Endothelial cell of umbilical vein (primary cell): Measurements from ENCODE around the gene YBX3.

Source experiments
- EZH2 ChIP-seq: IDR thresholded peaks from 2 replicates; pipeline ENCODE4 v1.6.1; 2012; ENCODE audit warnings: borderline replicate concordance, low read depth, mild to moderate bottlenecking, moderate library complexity, low read length, inconsistent platforms; ENCODE audit not compliant: severe bottlenecking
- FOS ChIP-seq: IDR thresholded peaks from 2 replicates; pipeline ENCODE4 v1.6.1; 2011; ENCODE audit warnings: mild to moderate bottlenecking, low read length, moderate library complexity, borderline replicate concordance; ENCODE audit not compliant: insufficient read depth
- GATA2 ChIP-seq: IDR thresholded peaks from 2 replicates; pipeline ENCODE4 v1.7.0; 2011; ENCODE audit warnings: low read depth, mild to moderate bottlenecking, moderate library complexity, mixed read lengths, low read length; ENCODE audit not compliant: insufficient read length, insufficient read depth
- JUN ChIP-seq: IDR thresholded peaks from 2 replicates; pipeline ENCODE4 v1.6.1; 2011; ENCODE audit warnings: borderline replicate concordance, low read depth; ENCODE audit not compliant: insufficient read length, insufficient read depth
- MYC ChIP-seq: IDR thresholded peaks from one replicate; pipeline ENCODE4 v1.6.1; 2011; ENCODE audit warnings: mild to moderate bottlenecking, low read depth, low read length
- POLR2A ChIP-seq: IDR thresholded peaks from 2 replicates; pipeline ENCODE4 v1.6.1; 2012; ENCODE audit warnings: low read depth, mild to moderate bottlenecking, control low read depth, low read length
- POLR2AphosphoS5 ChIP-seq: IDR thresholded peaks from 2 replicates; pipeline ENCODE4 v1.6.1; 2012; ENCODE audit warnings: low read depth, mild to moderate bottlenecking, control low read depth, low read length, moderate library complexity; ENCODE audit not compliant: insufficient read depth
- TF ChIP-seq, protein P1 (sequence below), 2 donors: IDR thresholded peaks; 1 replicate in 1 of 2; 2 replicates in 1 of 2; pipeline ENCODE4 v1.5.1; 2011; ENCODE audit warnings: low read length in 2 of 2, mild to moderate bottlenecking in 2 of 2, moderate library complexity in 2 of 2, control low read depth in 1 of 2, inconsistent platforms in 1 of 2, low read depth in 1 of 2; ENCODE audit not compliant: insufficient read depth in 1 of 2; ENCODE audit errors: extremely low read depth in 1 of 2
- TF ChIP-seq, protein P2 (sequence below): IDR thresholded peaks from 2 replicates; pipeline ENCODE4 v1.6.1; 2011; ENCODE audit not compliant: insufficient read depth, insufficient read length

DNA sequence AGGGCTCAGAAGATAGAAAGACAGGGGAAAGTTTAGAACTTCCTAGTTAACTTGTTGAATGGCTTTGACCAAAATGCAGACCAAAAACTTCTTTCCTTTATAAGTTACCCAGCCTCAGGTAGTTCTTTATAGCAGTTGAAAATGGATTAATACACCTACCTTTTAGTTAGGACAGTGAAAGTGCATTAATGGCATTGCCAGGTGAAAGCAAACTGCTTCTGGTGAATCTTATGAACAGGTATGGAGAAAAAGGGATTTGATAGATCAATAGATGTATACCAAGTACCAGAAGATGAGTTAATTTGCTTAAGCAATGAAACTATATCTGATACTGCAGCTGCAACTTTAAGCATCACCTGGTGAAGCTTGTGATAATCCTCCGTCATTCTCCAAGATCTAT is 35.1 kb downstream of the YBX3 start:
- TF ChIP-seq, protein P1, sequence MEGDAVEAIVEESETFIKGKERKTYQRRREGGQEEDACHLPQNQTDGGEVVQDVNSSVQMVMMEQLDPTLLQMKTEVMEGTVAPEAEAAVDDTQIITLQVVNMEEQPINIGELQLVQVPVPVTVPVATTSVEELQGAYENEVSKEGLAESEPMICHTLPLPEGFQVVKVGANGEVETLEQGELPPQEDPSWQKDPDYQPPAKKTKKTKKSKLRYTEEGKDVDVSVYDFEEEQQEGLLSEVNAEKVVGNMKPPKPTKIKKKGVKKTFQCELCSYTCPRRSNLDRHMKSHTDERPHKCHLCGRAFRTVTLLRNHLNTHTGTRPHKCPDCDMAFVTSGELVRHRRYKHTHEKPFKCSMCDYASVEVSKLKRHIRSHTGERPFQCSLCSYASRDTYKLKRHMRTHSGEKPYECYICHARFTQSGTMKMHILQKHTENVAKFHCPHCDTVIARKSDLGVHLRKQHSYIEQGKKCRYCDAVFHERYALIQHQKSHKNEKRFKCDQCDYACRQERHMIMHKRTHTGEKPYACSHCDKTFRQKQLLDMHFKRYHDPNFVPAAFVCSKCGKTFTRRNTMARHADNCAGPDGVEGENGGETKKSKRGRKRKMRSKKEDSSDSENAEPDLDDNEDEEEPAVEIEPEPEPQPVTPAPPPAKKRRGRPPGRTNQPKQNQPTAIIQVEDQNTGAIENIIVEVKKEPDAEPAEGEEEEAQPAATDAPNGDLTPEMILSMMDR (IDR thresholded peaks at IDR 0.05; ENCODE audit: extremely low read depth in 1 of 2, insufficient read depth in 1 of 2, low read depth in 1 of 2, low read length in 2 of 2) = no peak
- TF ChIP-seq POLR2A = no peak
- no peak for TF ChIP-seq POLR2AphosphoS5
- no peak for TF ChIP-seq EZH2
- no peak for TF ChIP-seq MYC
- no peak for TF ChIP-seq JUN
- TF ChIP-seq, protein P2, sequence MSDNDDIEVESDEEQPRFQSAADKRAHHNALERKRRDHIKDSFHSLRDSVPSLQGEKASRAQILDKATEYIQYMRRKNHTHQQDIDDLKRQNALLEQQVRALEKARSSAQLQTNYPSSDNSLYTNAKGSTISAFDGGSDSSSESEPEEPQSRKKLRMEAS = no peak
- TF ChIP-seq FOS = no peak
- no peak for TF ChIP-seq GATA2
